Thymus (tissue), 11 donors: Measurements from ENCODE around the gene FBXO4. TPM values are rescaled to one million over a fixed set of nuclear protein-coding genes. Genes with fewer than 3 reads are reported as not detected.
"Not testable (repeated sequence)": the region's sequence is repeated elsewhere in the genome, so short reads cannot be mapped to it uniquely, and the experiment has no call there.

Source experiments
- DNase-seq, 9 donors: peaks; one replicate each; pipeline ENCODE4 v3.0.0-alpha.2; 2013; ENCODE audit warnings: low spot score in 9 of 9, low read depth in 6 of 9, missing footprints in 1 of 9
- H3K27ac ChIP-seq, 2 donors: one replicate each; pipeline ENCODE4 v1.5.1; 2013; ENCODE audit warnings: control low read depth in 1 of 2, low read depth in 1 of 2, low read length in 1 of 2, mild to moderate bottlenecking in 1 of 2, moderate library complexity in 1 of 2
- H3K27me3 ChIP-seq, 2 donors: one replicate each; pipeline ENCODE4 v1.5.1; 2013; ENCODE audit warnings: low read length in 1 of 2; ENCODE audit not compliant: control insufficient read depth in 2 of 2, insufficient read depth in 1 of 2
- H3K36me3 ChIP-seq, 2 donors: one replicate each; pipeline ENCODE4 v1.5.1; 2013; ENCODE audit warnings: low read length in 1 of 2, mild to moderate bottlenecking in 1 of 2, moderate library complexity in 1 of 2; ENCODE audit not compliant: control insufficient read depth in 2 of 2, insufficient read depth in 2 of 2
- H3K4me1 ChIP-seq, 2 donors: one replicate each; pipeline ENCODE4 v1.5.1; 2013; ENCODE audit warnings: low read length in 2 of 2; ENCODE audit not compliant: control insufficient read depth in 2 of 2, insufficient read depth in 2 of 2
- H3K4me3 ChIP-seq, 2 donors: one replicate each; pipeline ENCODE4 v1.5.1; 2013; ENCODE audit warnings: low read length in 2 of 2, control low read depth in 1 of 2, mild to moderate bottlenecking in 1 of 2
- H3K9me3 ChIP-seq, 2 donors: one replicate each; pipeline ENCODE4 v1.5.1; 2013; ENCODE audit warnings: low read length in 1 of 2, mild to moderate bottlenecking in 1 of 2; ENCODE audit not compliant: control insufficient read depth in 2 of 2, insufficient read depth in 1 of 2
- WGBS: extraction: QIAGEN DNeasy Blood & Tissue Kit; methylation state at CpG from one replicate; pipeline ENCODE4 v1.1.7; 2013; 5-methylcytosine and 5-hydroxymethylcytosine counted together
- polyA plus RNA-seq: library from polyadenylated mRNA; stranded (reverse); fragments of 200-250 nt; gene quantifications from one replicate; pipeline ENCODE4 v1.2.3, GENCODE V29; 2013
- total RNA-seq: library from RNA; stranded (reverse); fragments of 120-200 nt; gene quantifications from one replicate; pipeline ENCODE4 v1.2.4, GENCODE V29; 2013
- donor health status: healthy.

Gene FBXO4
- total and polyA plus RNA-seq, 2 donors: 21.5 to 27.2 TPM

- not testable (repeated sequence) for H3K27ac ChIP-seq, H3K9me3 ChIP-seq, H3K4me1 ChIP-seq, DNase-seq, H3K27me3 ChIP-seq, H3K36me3 ChIP-seq, H3K4me3 ChIP-seq
- 92% methylated on average over 2 of the region's 2 CpGs for WGBS
These were observed 57.8 kb downstream of the FBXO4 start for GRCh38 chr5:41982858-41983257.

GRCh38 chr5:41983284-41983683 is 58.2 kb downstream of the FBXO4 start:
- Histone ChIP-seq H3K36me3 (no peaks in the 10 kb centered on the region), H3K27ac (no peak overlapping the region), H3K27me3 (no peaks in the 10 kb centered on the region), H3K4me1 (no peaks in the 10 kb centered on the region), H3K9me3 (no peaks in the 10 kb centered on the region), H3K4me3 (no peak overlapping the region)
- DNase-seq: no peak

DNA sequence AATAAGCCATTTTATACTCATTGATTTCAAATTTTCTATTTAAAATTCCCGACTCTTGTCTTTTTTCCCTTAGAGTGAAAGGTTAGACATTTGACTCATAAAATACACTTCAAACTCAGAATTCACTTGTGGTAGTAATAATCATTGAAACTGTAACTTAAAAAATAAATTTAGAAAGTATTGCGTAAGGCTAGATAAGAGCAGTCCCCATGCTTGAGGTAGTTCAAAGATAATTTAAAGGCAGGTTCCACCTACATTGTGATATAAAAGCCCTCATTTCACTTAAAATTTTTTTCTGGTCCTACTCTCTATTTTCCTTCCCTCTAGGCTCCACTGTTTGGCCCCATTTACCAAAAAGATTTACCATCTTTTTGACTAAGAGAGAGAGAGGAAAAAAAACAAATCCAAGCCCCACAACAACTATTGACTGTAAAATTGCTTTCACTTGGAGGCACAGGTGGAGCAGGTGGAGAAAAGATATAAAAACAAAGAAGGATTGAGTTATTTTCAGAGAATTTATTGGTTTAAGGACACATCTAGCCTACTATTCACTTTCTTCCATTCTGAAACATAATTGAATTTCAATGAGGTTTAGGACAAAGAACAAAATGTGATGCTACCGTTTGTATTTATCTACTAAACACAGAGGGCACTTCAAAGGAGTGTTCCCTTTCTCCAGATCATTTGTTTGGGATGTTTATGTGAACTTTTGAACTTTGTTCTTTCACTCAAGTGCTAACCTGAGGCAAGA is 61.0 kb downstream of the FBXO4 start:
- Histone ChIP-seq H3K9me3 (no peaks in the 10 kb centered on the region), H3K4me1 (no peaks in the 10 kb centered on the region), H3K36me3 (no peaks in the 10 kb centered on the region), H3K27ac (no peak overlapping the region), H3K27me3 (no peaks in the 10 kb centered on the region), H3K4me3 (no peak overlapping the region)
- WGBS: 82% methylated on average over 3 of the region's 3 CpGs
- no peak for DNase-seq

Other genes with a start within 250 kb of the FBXO4 start
- gene OXCT1, start 54.9 kb upstream of the FBXO4 start, total RNA-seq: 56.0 TPM
- gene OXCT1, start 54.9 kb upstream of the FBXO4 start, polyA plus RNA-seq: 44.1 TPM
- 11.6 TPM for gene RIMOC1, start 20.9 kb upstream of the FBXO4 start, total RNA-seq
- 10.9 TPM for gene RIMOC1, start 20.9 kb upstream of the FBXO4 start, polyA plus RNA-seq